Neural cell (in vitro differentiated cells): Measurements from ENCODE around the gene PRXL2A. TPM values are rescaled to one million over a fixed set of nuclear protein-coding genes. Genes with fewer than 3 reads are reported as not detected.

Experiments used
- H2AFZ ChIP-seq: fragments of 200-600, 300-800 bp; sonication (generic), shearing (Covaris generic); 2 replicates; pipeline ENCODE4 v1.6.0; 2014; ENCODE audit warnings: low read depth, mild to moderate bottlenecking, antibody characterized with exemption, low read length, moderate library complexity
- H3F3A ChIP-seq: fragments of 200-600 bp; shearing (Covaris generic); 2 replicates; pipeline ENCODE4 v1.6.1; 2016; ENCODE audit warnings: mild to moderate bottlenecking, moderate library complexity, mixed read lengths, antibody characterized with exemption, low read length; ENCODE audit not compliant: insufficient read depth, poor library complexity, severe bottlenecking
- H3K27ac ChIP-seq: fragments of 200-600, 300-800 bp; sonication (generic), shearing (Covaris generic); 2 replicates; pipeline ENCODE4 v1.5.1; 2014; ENCODE audit warnings: mild to moderate bottlenecking, low read length, moderate library complexity
- H3K27me3 ChIP-seq: fragments of 300-800, 200-600 bp; sonication (generic), shearing (Covaris generic); 2 replicates; pipeline ENCODE4 v1.6.0; 2014; ENCODE audit warnings: mild to moderate bottlenecking, low read depth, low read length, moderate library complexity; ENCODE audit not compliant: insufficient read depth
- H3K36me3 ChIP-seq: fragments of 300-800, 200-600 bp; sonication (generic), shearing (Covaris generic); 2 replicates; pipeline ENCODE4 v1.5.1; 2014; ENCODE audit warnings: mild to moderate bottlenecking, antibody characterized with exemption, low read length, moderate library complexity; ENCODE audit not compliant: insufficient read depth
- H3K4me2 ChIP-seq: fragments of 300-800, 200-600 bp; sonication (generic), shearing (Covaris generic); 2 replicates; pipeline ENCODE4 v1.6.0; 2014; ENCODE audit warnings: mild to moderate bottlenecking, low read length
- H3K4me3 ChIP-seq: fragments of 300-800, 200-600 bp; sonication (generic), shearing (Covaris generic); 2 replicates; pipeline ENCODE4 v1.5.1; 2014; ENCODE audit warnings: mild to moderate bottlenecking, low read length, moderate library complexity
- H3K79me2 ChIP-seq: fragments of 200-600 bp; shearing (Covaris generic); replicated peaks from 2 replicates; pipeline ENCODE4 v1.6.0; 2014; ENCODE audit warnings: mild to moderate bottlenecking, low read length, moderate library complexity; ENCODE audit not compliant: insufficient read depth
- H3K9ac ChIP-seq: fragments of 300-800, 200-600 bp; sonication (generic), shearing (Covaris generic); 2 replicates; pipeline ENCODE4 v1.6.1; 2016; ENCODE audit warnings: mild to moderate bottlenecking, low read length, mixed read lengths
- H3K9me2 ChIP-seq: fragments of 200-600 bp; shearing (Covaris generic); 2 replicates; pipeline ENCODE4 v1.6.1; 2016; ENCODE audit warnings: mild to moderate bottlenecking, low read length, mixed read lengths; ENCODE audit not compliant: insufficient read depth
- H3K9me3 ChIP-seq: fragments of 200-600, 300-800 bp; sonication (generic), shearing (Covaris generic); 2 replicates; pipeline ENCODE4 v1.6.1; 2016; ENCODE audit warnings: mild to moderate bottlenecking, mixed run types, low read length, moderate library complexity, mixed read lengths
- H4K20me1 ChIP-seq: fragments of 200-600 bp; shearing (Covaris generic); 2 replicates; pipeline ENCODE4 v1.6.1; 2016; ENCODE audit warnings: mild to moderate bottlenecking, mixed run types; ENCODE audit not compliant: insufficient read depth
- EP300 ChIP-seq: fragments of 450-650 bp; conservative IDR thresholded peaks from 2 replicates; pipeline ENCODE4 v1.6.1; 2014; ENCODE audit warnings: antibody characterized with exemption, mild to moderate bottlenecking, moderate library complexity; ENCODE audit not compliant: poor library complexity, severe bottlenecking
- EZH2 ChIP-seq: fragments of 200-600, 300-800 bp; shearing (Covaris generic), sonication (generic); IDR thresholded peaks from 2 replicates; pipeline ENCODE4 v1.6.1; 2014; ENCODE audit warnings: antibody characterized with exemption, low read length, borderline replicate concordance, mild to moderate bottlenecking; ENCODE audit not compliant: insufficient read depth, poor library complexity, severe bottlenecking
- MXI1 ChIP-seq: fragments of 450-650 bp; conservative IDR thresholded peaks from 2 replicates; pipeline ENCODE4 v1.6.1; 2014; ENCODE audit warnings: antibody characterized with exemption, mild to moderate bottlenecking; ENCODE audit not compliant: poor library complexity, severe bottlenecking
- POLR2AphosphoS5 ChIP-seq: IDR thresholded peaks from 2 replicates; pipeline ENCODE4 v1.6.1; 2012
- RAD21 ChIP-seq: fragments of 450-650 bp; conservative IDR thresholded peaks from 2 replicates; pipeline ENCODE4 v1.6.1; 2014; ENCODE audit warnings: antibody characterized with exemption, mild to moderate bottlenecking, moderate library complexity
- SMC3 ChIP-seq: fragments of 450-650 bp; conservative IDR thresholded peaks from 2 replicates; pipeline ENCODE4 v1.6.1; 2014; ENCODE audit warnings: antibody characterized with exemption, mild to moderate bottlenecking, moderate library complexity; ENCODE audit not compliant: poor library complexity
- TAF1 ChIP-seq: IDR thresholded peaks from 2 replicates; pipeline ENCODE4 v1.6.1; 2012; ENCODE audit warnings: low read depth
- polyA plus RNA-seq: library from polyadenylated mRNA; depleted of rRNA; stranded (reverse); fragments of >200 nt; gene quantifications from 2 replicates; pipeline ENCODE4 v1.2.3, GENCODE V29; 2014
- TF ChIP-seq, protein P1 (sequence below): fragments of 450-650 bp; IDR thresholded peaks from 2 replicates; pipeline ENCODE4 v1.5.1; 2014; ENCODE audit warnings: antibody characterized with exemption, mild to moderate bottlenecking, moderate library complexity; ENCODE audit not compliant: poor library complexity, severe bottlenecking
- TF ChIP-seq, protein P2 (sequence below): IDR thresholded peaks from 2 replicates; pipeline ENCODE4 v1.6.1; 2012; ENCODE audit warnings: borderline replicate concordance

PRXL2A gene
- polyA plus RNA-seq, 1 donor from 2014 or later, result 60.5 TPM

DNA sequence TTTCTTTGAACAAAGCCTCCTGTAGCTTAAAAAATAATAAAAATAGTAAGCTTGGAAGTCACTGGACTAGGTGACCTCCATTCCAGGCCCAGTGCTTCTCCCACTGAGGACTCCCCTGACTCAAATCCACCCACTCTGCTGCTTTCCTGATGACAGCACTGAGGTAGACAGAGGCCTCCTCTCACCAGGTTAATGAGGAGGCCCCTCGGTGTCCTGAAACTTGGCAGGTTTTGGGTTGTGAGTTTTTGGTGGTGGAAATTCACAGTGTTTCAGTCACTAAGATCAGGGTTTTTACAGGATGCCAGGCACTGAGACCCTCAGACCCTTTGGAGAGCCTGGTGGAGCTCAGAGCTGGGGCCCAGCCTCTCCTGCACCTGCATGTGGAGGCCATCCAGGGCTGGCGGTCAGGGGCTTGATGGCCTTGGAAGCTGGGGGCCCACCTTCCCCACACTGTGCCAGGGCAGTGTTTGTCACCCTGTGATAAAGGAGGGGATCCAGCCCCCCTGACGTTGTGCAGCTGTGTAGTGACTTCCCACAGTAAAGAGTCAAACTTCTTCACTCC lies 64.8 kb downstream of the PRXL2A start:
- H3K4me3 ChIP-seq, result no peak overlapping the region
- H3K36me3 ChIP-seq, result no peaks in the 10 kb centered on the region
- no peaks in the 10 kb centered on the region for H3K9me3 ChIP-seq
- no peaks in the 10 kb centered on the region for H3K27me3 ChIP-seq
- peaks cover 75% of the 10 kb centered on the region for H3K79me2 ChIP-seq
- H3K27ac ChIP-seq, result no peak overlapping the region
- no peaks in the 10 kb centered on the region for H3F3A ChIP-seq
- H3K9ac ChIP-seq, result no peak overlapping the region
- no peak overlapping the region for H2AFZ ChIP-seq
- no peaks in the 10 kb centered on the region for H4K20me1 ChIP-seq
- TF ChIP-seq, protein P1, sequence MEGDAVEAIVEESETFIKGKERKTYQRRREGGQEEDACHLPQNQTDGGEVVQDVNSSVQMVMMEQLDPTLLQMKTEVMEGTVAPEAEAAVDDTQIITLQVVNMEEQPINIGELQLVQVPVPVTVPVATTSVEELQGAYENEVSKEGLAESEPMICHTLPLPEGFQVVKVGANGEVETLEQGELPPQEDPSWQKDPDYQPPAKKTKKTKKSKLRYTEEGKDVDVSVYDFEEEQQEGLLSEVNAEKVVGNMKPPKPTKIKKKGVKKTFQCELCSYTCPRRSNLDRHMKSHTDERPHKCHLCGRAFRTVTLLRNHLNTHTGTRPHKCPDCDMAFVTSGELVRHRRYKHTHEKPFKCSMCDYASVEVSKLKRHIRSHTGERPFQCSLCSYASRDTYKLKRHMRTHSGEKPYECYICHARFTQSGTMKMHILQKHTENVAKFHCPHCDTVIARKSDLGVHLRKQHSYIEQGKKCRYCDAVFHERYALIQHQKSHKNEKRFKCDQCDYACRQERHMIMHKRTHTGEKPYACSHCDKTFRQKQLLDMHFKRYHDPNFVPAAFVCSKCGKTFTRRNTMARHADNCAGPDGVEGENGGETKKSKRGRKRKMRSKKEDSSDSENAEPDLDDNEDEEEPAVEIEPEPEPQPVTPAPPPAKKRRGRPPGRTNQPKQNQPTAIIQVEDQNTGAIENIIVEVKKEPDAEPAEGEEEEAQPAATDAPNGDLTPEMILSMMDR, result no peak
- TF ChIP-seq EP300 (no peak), TAF1 (no peak), EZH2 (no peak), RAD21 (no peak), MXI1 (no peak), SMC3 (no peak), POLR2AphosphoS5 (no peak)
- TF ChIP-seq, protein P2, sequence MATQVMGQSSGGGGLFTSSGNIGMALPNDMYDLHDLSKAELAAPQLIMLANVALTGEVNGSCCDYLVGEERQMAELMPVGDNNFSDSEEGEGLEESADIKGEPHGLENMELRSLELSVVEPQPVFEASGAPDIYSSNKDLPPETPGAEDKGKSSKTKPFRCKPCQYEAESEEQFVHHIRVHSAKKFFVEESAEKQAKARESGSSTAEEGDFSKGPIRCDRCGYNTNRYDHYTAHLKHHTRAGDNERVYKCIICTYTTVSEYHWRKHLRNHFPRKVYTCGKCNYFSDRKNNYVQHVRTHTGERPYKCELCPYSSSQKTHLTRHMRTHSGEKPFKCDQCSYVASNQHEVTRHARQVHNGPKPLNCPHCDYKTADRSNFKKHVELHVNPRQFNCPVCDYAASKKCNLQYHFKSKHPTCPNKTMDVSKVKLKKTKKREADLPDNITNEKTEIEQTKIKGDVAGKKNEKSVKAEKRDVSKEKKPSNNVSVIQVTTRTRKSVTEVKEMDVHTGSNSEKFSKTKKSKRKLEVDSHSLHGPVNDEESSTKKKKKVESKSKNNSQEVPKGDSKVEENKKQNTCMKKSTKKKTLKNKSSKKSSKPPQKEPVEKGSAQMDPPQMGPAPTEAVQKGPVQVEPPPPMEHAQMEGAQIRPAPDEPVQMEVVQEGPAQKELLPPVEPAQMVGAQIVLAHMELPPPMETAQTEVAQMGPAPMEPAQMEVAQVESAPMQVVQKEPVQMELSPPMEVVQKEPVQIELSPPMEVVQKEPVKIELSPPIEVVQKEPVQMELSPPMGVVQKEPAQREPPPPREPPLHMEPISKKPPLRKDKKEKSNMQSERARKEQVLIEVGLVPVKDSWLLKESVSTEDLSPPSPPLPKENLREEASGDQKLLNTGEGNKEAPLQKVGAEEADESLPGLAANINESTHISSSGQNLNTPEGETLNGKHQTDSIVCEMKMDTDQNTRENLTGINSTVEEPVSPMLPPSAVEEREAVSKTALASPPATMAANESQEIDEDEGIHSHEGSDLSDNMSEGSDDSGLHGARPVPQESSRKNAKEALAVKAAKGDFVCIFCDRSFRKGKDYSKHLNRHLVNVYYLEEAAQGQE, result no peak
- no peaks in the 10 kb centered on the region for H3K9me2 ChIP-seq
- no peak overlapping the region for H3K4me2 ChIP-seq

DNA sequence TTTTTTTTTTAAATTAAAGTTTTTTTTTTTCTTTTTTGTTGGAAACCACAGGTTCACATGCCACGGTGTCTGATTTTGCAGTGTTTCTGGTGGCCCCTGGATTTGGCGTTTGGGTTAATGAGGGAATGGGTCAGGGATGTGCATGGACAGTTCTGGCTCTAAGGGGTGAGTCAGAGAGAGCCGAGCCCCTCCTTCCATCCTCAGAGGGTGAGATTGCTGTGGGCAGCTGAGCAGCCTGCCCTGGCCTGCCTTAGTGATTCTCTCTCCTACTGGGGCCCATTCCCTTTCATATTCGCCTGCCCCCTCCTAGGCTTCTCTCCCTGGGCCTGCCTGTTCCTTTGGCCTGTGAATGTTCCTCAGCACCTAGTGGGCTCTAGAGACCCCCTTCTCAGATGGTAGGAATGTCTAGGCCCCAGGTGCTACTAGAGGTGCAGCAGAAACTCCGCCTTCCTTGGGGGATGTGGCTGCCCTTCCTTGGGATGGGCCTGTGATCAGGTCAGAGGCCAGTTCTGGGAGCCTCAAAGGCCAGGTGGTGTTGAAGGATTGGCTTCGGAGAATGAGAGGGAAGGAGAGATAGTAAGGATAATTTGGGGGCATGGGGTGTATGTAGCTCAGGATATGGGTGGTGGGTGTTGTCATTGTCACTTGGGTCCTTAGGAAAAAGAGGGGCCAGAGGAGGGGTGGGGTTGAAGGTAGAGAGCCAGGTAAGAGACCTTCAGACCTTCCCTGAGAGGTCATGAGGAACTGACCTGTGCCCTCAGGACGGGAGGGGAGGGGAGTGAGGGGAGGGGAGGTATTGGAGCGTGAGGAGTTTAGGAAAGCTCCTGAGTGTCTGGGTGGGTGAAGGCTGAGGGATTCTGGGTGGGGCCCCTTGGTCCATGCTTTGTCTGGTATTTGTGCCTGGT lies 65.6 kb downstream of the PRXL2A start:
- H3K9ac ChIP-seq, result no peak overlapping the region

More for the DNA sequence above, 65.6 kb downstream of the PRXL2A start:
- Histone ChIP-seq H3K79me2 (peaks cover 72% of the 10 kb centered on the region), H3K9me3 (no peaks in the 10 kb centered on the region), H3K9me2 (no peaks in the 10 kb centered on the region), H3K4me3 (no peak overlapping the region), H3K27ac (no peak overlapping the region), H3F3A (no peaks in the 10 kb centered on the region), H3K4me2 (no peak overlapping the region), H3K27me3 (no peaks in the 10 kb centered on the region), H3K36me3 (no peaks in the 10 kb centered on the region), H2AFZ (no peak overlapping the region), H4K20me1 (no peaks in the 10 kb centered on the region)
- TF ChIP-seq EZH2 (no peak), POLR2AphosphoS5 (no peak), SMC3 (no peak), EP300 (no peak), MXI1 (no peak), RAD21 (no peak), TAF1 (no peak)
- TF ChIP-seq, protein P1, result no peak
- TF ChIP-seq, protein P2, result no peak
